Body of pancreas (tissue), 4 donors: Measurements from ENCODE around the gene HIC2.
"Not testable (repeated sequence)": the region's sequence is repeated elsewhere in the genome, so short reads cannot be mapped to it uniquely, and the experiment has no call there.

Experiments used
- CTCF ChIP-seq, 7 experiments: fragments of 450-650 bp in 4 of 7; fragments of 200-600 bp in 3 of 7; sonication (generic) in 3 of 7; IDR thresholded peaks; one replicate each; pipeline ENCODE4 v1.5.1; 2016 to 2019; ENCODE audit warnings: antibody characterized with exemption in 7 of 7
- POLR2A ChIP-seq, 3 donors: fragments of 450-650 bp; IDR thresholded peaks; one replicate each; pipeline ENCODE4 v1.6.1; 2016; ENCODE audit warnings: antibody characterized with exemption in 3 of 3, mild to moderate bottlenecking in 2 of 3

- not testable (repeated sequence) for TF ChIP-seq CTCF, POLR2A (IDR thresholded peaks at IDR 0.05)
These were observed 24.0 kb downstream of the HIC2 start for GRCh38 chr22:21441170-21441569.
